ENCODE data around the gene BCAS4.

GRCh38 chr20:50759678-50760077 lies 35.2 kb upstream of the BCAS4 start:
- no peak for TF ChIP-seq GATA3 (IDR thresholded peaks at IDR 0.05; ENCODE audit: low read depth, low read length)
- TF ChIP-seq GATA2 (IDR thresholded peaks at IDR 0.05; ENCODE audit: low read depth, low read length) = no peak
